KMS-11 (cell line): Measurements from ENCODE around the gene MRC2.

ENCODE experiments used
- H2AFZ ChIP-seq: fragments of 200-600 bp; sonication (generic); 2 replicates; pipeline ENCODE4 v1.6.1; 2016; ENCODE audit warnings: antibody characterized with exemption, mixed run types, low read depth
- H3K27ac ChIP-seq: fragments of 200-600 bp; sonication (generic); 2 replicates; pipeline ENCODE4 v1.6.1; 2016; ENCODE audit warnings: mild to moderate bottlenecking, mixed run types
- H3K27me3 ChIP-seq: fragments of 200-600 bp; sonication (generic); 2 replicates; pipeline ENCODE4 v1.6.1; 2017; ENCODE audit warnings: mild to moderate bottlenecking, low read depth, mixed run types, moderate library complexity; ENCODE audit not compliant: insufficient read depth
- H3K36me3 ChIP-seq: fragments of 200-600 bp; sonication (generic); 2 replicates; pipeline ENCODE4 v1.6.1; 2017; ENCODE audit warnings: mild to moderate bottlenecking, mixed run types; ENCODE audit not compliant: insufficient read depth
- H3K4me1 ChIP-seq: fragments of 200-600 bp; sonication (generic); 2 replicates; pipeline ENCODE4 v1.6.1; 2016; ENCODE audit warnings: mild to moderate bottlenecking, low read depth, mixed run types; ENCODE audit not compliant: poor library complexity, severe bottlenecking
- H3K4me2 ChIP-seq: fragments of 200-600 bp; sonication (generic); 2 replicates; pipeline ENCODE4 v1.7.0; 2016; ENCODE audit warnings: mild to moderate bottlenecking, mixed run types
- H3K4me3 ChIP-seq: fragments of 200-600 bp; sonication (generic); IDR thresholded peaks from 2 replicates; pipeline ENCODE4 v1.6.1; 2017; ENCODE audit warnings: low read depth, low read length, mixed read lengths; ENCODE audit not compliant: insufficient read depth
- H3K79me2 ChIP-seq: fragments of 200-600 bp; sonication (generic); 2 replicates; pipeline ENCODE4 v1.6.1; 2016; ENCODE audit warnings: low read depth, mixed run types; ENCODE audit not compliant: insufficient read depth
- H3K9ac ChIP-seq: fragments of 200-600 bp; sonication (generic); 2 replicates; pipeline ENCODE4 v1.6.1; 2016; ENCODE audit warnings: mild to moderate bottlenecking, mixed run types
- H4K20me1 ChIP-seq: fragments of 200-600 bp; sonication (generic); 2 replicates; pipeline ENCODE4 v1.6.1; 2016; ENCODE audit warnings: mild to moderate bottlenecking, mixed run types; ENCODE audit not compliant: insufficient read depth
- CTCF ChIP-seq: fragments of 200-600 bp; sonication (generic); conservative IDR thresholded peaks from 2 replicates; pipeline ENCODE4 v1.6.1; 2017; ENCODE audit warnings: low read depth, mild to moderate bottlenecking, antibody characterized with exemption, low read length, moderate library complexity, mixed read lengths

The MRC2 gene

GRCh38 chr17:62681061-62681938 lies 53.8 kb downstream of the MRC2 start:
- Histone ChIP-seq H3K79me2 (no peaks in the 10 kb centered on the region), H3K4me1 (no peaks in the 10 kb centered on the region), H3K27me3 (no peaks in the 10 kb centered on the region), H4K20me1 (no peaks in the 10 kb centered on the region), H3K36me3 (no peaks in the 10 kb centered on the region), H2AFZ (no peak overlapping the region), H3K9ac (no peak overlapping the region), H3K27ac (no peak overlapping the region), H3K4me2 (no peak overlapping the region), H3K4me3 (no peak overlapping the region)
- TF ChIP-seq CTCF, result no peak

- H3K4me3 ChIP-seq, result no peak overlapping the region
- H3K27ac ChIP-seq, result no peak overlapping the region
- no peak for TF ChIP-seq CTCF
- no peak overlapping the region for H3K9ac ChIP-seq
- no peak overlapping the region for H2AFZ ChIP-seq
- no peaks in the 10 kb centered on the region for H3K36me3 ChIP-seq
- no peaks in the 10 kb centered on the region for H4K20me1 ChIP-seq
- no peaks in the 10 kb centered on the region for H3K27me3 ChIP-seq
- no peaks in the 10 kb centered on the region for H3K79me2 ChIP-seq
- no peak overlapping the region for H3K4me2 ChIP-seq
- H3K4me1 ChIP-seq, result no peaks in the 10 kb centered on the region
These were observed 54.5 kb downstream of the MRC2 start for GRCh38 chr17:62681939-62682381.

- Histone ChIP-seq H3K79me2 (no peaks in the 10 kb centered on the region), H3K4me3 (no peak overlapping the region), H3K27ac (no peak overlapping the region), H3K4me1 (no peaks in the 10 kb centered on the region), H2AFZ (no peak overlapping the region), H3K9ac (no peak overlapping the region), H3K27me3 (no peaks in the 10 kb centered on the region), H4K20me1 (no peaks in the 10 kb centered on the region), H3K36me3 (no peaks in the 10 kb centered on the region), H3K4me2 (no peak overlapping the region)
- no peak for TF ChIP-seq CTCF
These were observed 56.7 kb downstream of the MRC2 start for GRCh38 chr17:62684179-62684578.

- H3K27ac ChIP-seq, result no peak overlapping the region
- TF ChIP-seq CTCF, result no peak
These were observed 60.5 kb downstream of the MRC2 start for GRCh38 chr17:62687997-62688396.

More at GRCh38 chr17:62687997-62688396, 60.5 kb downstream of the MRC2 start:
- H3K4me3 ChIP-seq, result no peak overlapping the region
- H3K27me3 ChIP-seq, result no peaks in the 10 kb centered on the region
- no peaks in the 10 kb centered on the region for H3K79me2 ChIP-seq
- H3K4me2 ChIP-seq, result no peak overlapping the region
- H3K36me3 ChIP-seq, result no peaks in the 10 kb centered on the region
- H3K9ac ChIP-seq, result no peak overlapping the region
- H2AFZ ChIP-seq, result no peak overlapping the region
- no peaks in the 10 kb centered on the region for H4K20me1 ChIP-seq
- no peaks in the 10 kb centered on the region for H3K4me1 ChIP-seq
